Peyer's patch (tissue), 4 donors: ENCODE measurements around the gene GSKIP.

Experiments
- CTCF ChIP-seq, 6 experiments: fragments of 450-650 bp in 4 of 6; fragments of 200-600 bp in 2 of 6; sonication (generic) in 1 of 6; IDR thresholded peaks; one replicate each; pipeline ENCODE4 v1.5.1; 2017 to 2019; ENCODE audit warnings: antibody characterized with exemption in 6 of 6, mild to moderate bottlenecking in 3 of 6, moderate library complexity in 1 of 6
- POLR2A ChIP-seq, 2 donors: fragments of 450-650 bp; IDR thresholded peaks; one replicate each; pipeline ENCODE4 v1.5.1; 2017; ENCODE audit warnings: antibody characterized with exemption in 2 of 2, mild to moderate bottlenecking in 2 of 2, moderate library complexity in 2 of 2

- TF ChIP-seq POLR2A (IDR thresholded peaks at IDR 0.05): no peak
- TF ChIP-seq CTCF (IDR thresholded peaks at IDR 0.05): no peak
These were observed 17.7 kb upstream of the GSKIP start for GRCh38 chr14:96345669-96346068.
